A549 (cell line): Measurements from ENCODE around the gene TRAF4. TPM values are rescaled to one million over a fixed set of nuclear protein-coding genes. Genes with fewer than 3 reads are reported as not detected.
A peak's percentile ranks its signal among the peaks of the same experiment; 100 is the strongest.

Experiments
- ATOH8 ChIP-seq: fragments of 250-450 bp; sonication (Bioruptor Pico); IDR thresholded peaks from 2 replicates; pipeline ENCODE4 v1.5.0; 2020; ENCODE audit warnings: low read depth, mild to moderate bottlenecking, moderate library complexity
- BCL3 ChIP-seq: fragments of >200 bp; sonication (Bioruptor Twin); formaldehyde crosslinking; IDR thresholded peaks from 3 replicates; pipeline ENCODE4 v1.6.1; 2016
- CBX8 ChIP-seq: fragments of 200-600 bp; sonication (generic); IDR thresholded peaks from 2 replicates; pipeline ENCODE4 v1.6.1; 2016
- CEBPB ChIP-seq, 2 experiments: fragments of >200 bp in 1 of 2; sonication (Bioruptor Twin) in 1 of 2; formaldehyde crosslinking in 1 of 2; IDR thresholded peaks; 2 replicates each; pipeline ENCODE4 v1.6.1; 2012 to 2016
- CHD2 ChIP-seq: fragments of 150-350 bp; IDR thresholded peaks from 2 replicates; pipeline ENCODE4 v1.6.1; 2014; ENCODE audit warnings: low read length; ENCODE audit not compliant: partially characterized antibody
- CHD4 ChIP-seq: fragments of 200-600 bp; sonication (generic); IDR thresholded peaks from 2 replicates; pipeline ENCODE4 v1.6.1; 2016; ENCODE audit warnings: antibody characterized with exemption, mild to moderate bottlenecking, borderline replicate concordance
- E2F6 ChIP-seq: IDR thresholded peaks from 2 replicates; pipeline ENCODE4 v1.6.1; 2012; ENCODE audit warnings: low read depth, borderline replicate concordance
- ELK1 ChIP-seq: fragments of 150-350 bp; IDR thresholded peaks from 2 replicates; pipeline ENCODE4 v1.6.1; 2014; ENCODE audit warnings: low read depth, mild to moderate bottlenecking, low read length
- ESRRA ChIP-seq: fragments of 150-350 bp; IDR thresholded peaks from 2 replicates; pipeline ENCODE4 v1.6.1; 2014; ENCODE audit warnings: mild to moderate bottlenecking, low read length, borderline replicate concordance
- FOSL2 ChIP-seq, 2 experiments: fragments of 450-650 bp in 1 of 2; fragments of >200 bp in 1 of 2; sonication (Bioruptor Twin) in 1 of 2; formaldehyde crosslinking; IDR thresholded peaks; 2 replicates each; pipeline versions ENCODE4 v1.5.0 to v1.6.1; 2016 to 2020; ENCODE audit warnings: mild to moderate bottlenecking in 1 of 2, moderate library complexity in 1 of 2
- FOXS1 ChIP-seq: fragments of 250-450 bp; sonication (Bioruptor Pico); IDR thresholded peaks from 2 replicates; pipeline ENCODE4 v1.5.0; 2020; ENCODE audit warnings: mild to moderate bottlenecking, moderate library complexity
- HDAC2 ChIP-seq: fragments of 200-600 bp; sonication (generic); IDR thresholded peaks from 2 replicates; pipeline ENCODE4 v1.6.1; 2016
- JUNB ChIP-seq: fragments of >200 bp; sonication (Bioruptor Twin); formaldehyde crosslinking; IDR thresholded peaks from 2 replicates; pipeline ENCODE4 v1.6.1; 2016
- KDM1A ChIP-seq: fragments of 200-600 bp; sonication (generic); IDR thresholded peaks from 2 replicates; pipeline ENCODE4 v1.6.1; 2016; ENCODE audit warnings: low read depth, mild to moderate bottlenecking
- KDM5A ChIP-seq: fragments of 200-600 bp; sonication (generic); IDR thresholded peaks from 2 replicates; pipeline ENCODE4 v1.6.1; 2016; ENCODE audit warnings: antibody characterized with exemption, mild to moderate bottlenecking
- MAX ChIP-seq: IDR thresholded peaks from 2 replicates; pipeline ENCODE4 v1.6.1; 2012
- MAZ ChIP-seq: fragments of 150-350 bp; IDR thresholded peaks from 2 replicates; pipeline ENCODE4 v1.6.1; 2014; ENCODE audit warnings: antibody characterized with exemption, low read depth, low read length, borderline replicate concordance
- NFE2L2 ChIP-seq: fragments of 150-350 bp; conservative IDR thresholded peaks from 2 replicates; pipeline ENCODE4 v1.6.1; 2014; ENCODE audit warnings: low read length
- NR3C1 ChIP-seq: fragments of >200 bp; sonication (Bioruptor Twin); formaldehyde crosslinking; IDR thresholded peaks from 3 replicates; pipeline ENCODE4 v1.6.1; 2017
- PBX3 ChIP-seq: IDR thresholded peaks from 2 replicates; pipeline ENCODE4 v1.6.1; 2012
- PHF8 ChIP-seq: fragments of 200-600 bp; sonication (generic); IDR thresholded peaks from 2 replicates; pipeline ENCODE4 v1.6.1; 2016; ENCODE audit warnings: low read depth, mild to moderate bottlenecking, antibody characterized with exemption, moderate library complexity, borderline replicate concordance
- RCOR1 ChIP-seq: fragments of 150-350 bp; IDR thresholded peaks from 2 replicates; pipeline ENCODE4 v1.6.1; 2014; ENCODE audit warnings: antibody characterized with exemption, low read length, low read depth
- RFX5 ChIP-seq: fragments of 450-650 bp; IDR thresholded peaks from 2 replicates; pipeline ENCODE4 v1.7.1; 2014; ENCODE audit warnings: antibody characterized with exemption, mild to moderate bottlenecking, moderate library complexity
- SMC3 ChIP-seq: fragments of >200 bp; sonication (Bioruptor Twin); formaldehyde crosslinking; IDR thresholded peaks from 3 replicates; pipeline ENCODE4 v1.6.1; 2018; ENCODE audit warnings: inconsistent platforms
- SREBF2 ChIP-seq: fragments of 450-650 bp; IDR thresholded peaks from 2 replicates; pipeline ENCODE4 v1.6.1; 2014; ENCODE audit warnings: mild to moderate bottlenecking, moderate library complexity
- TFCP2L1 ChIP-seq: fragments of 250-450 bp; sonication (Bioruptor Pico); IDR thresholded peaks from 2 replicates; pipeline ENCODE4 v1.5.0; 2021; ENCODE audit warnings: mild to moderate bottlenecking
- TP53 ChIP-seq: fragments of 250-450 bp; sonication (Bioruptor Pico); IDR thresholded peaks from 2 replicates; pipeline ENCODE4 v1.5.0; 2021; ENCODE audit warnings: mild to moderate bottlenecking, moderate library complexity
- ZC3H11A ChIP-seq: fragments of 450-650 bp; IDR thresholded peaks from 2 replicates; pipeline ENCODE4 v1.6.1; 2014; ENCODE audit warnings: antibody characterized with exemption, mild to moderate bottlenecking
- ZNF302 ChIP-seq: fragments of 250-450 bp; sonication (Bioruptor Pico); IDR thresholded peaks from 2 replicates; pipeline ENCODE4 v1.9.0; 2021; ENCODE audit warnings: inconsistent platforms, mild to moderate bottlenecking, moderate library complexity
- ZSCAN20 ChIP-seq: fragments of 250-450 bp; sonication (Bioruptor Pico); IDR thresholded peaks from 2 replicates; pipeline ENCODE4 v1.8.0; 2022; ENCODE audit warnings: mild to moderate bottlenecking, moderate library complexity
- polyA plus RNA-seq, 4 experiments: library from polyadenylated mRNA; depleted of rRNA in 3 of 4; stranded (reverse); fragments of >200 nt; fragmentation: RNase III in 1 of 4; extraction: RNeasy Plus Mini Kit Qiagen cat#74134 plus additional on column Dnase treatment in 1 of 4; gene quantifications; 2 replicates in 3 of 4; 3 replicates in 1 of 4; pipeline ENCODE4 v1.2.3, GENCODE V29; 2011 to 2017

TRAF4 gene
- polyA plus RNA-seq, 2 of the 4 experiments (the other 2 are of a cell fraction) = 64.0 to 65.0 TPM

GRCh38 chr17:28743243-28744103, at the start of gene TRAF4 (continued):
- TF ChIP-seq RFX5 (no peak; the same call in none of the 2 replicates), ZC3H11A (no peak), PHF8 (no peak), MAZ (0 out of 2 replicates have a peak, but pooled peaks have one; percentile 27), HDAC2 (0 out of 2 replicates have a peak, but pooled peaks have one; percentile 41), CBX8 (no peak), ESRRA (0 out of 2 replicates have a peak, but pooled peaks have one; percentile 47), E2F6 (peak; percentile 20), ATOH8 (no peak), RCOR1 (no peak), CHD2 (no peak), NR3C1 (no peak), KDM1A (no peak), SREBF2 (no peak), TP53 (CRISPR knock-in tag) (no peak), MAX (peak; percentile 69; the same call in 1 of the 2 replicates), NFE2L2 (no peak), ZSCAN20 (CRISPR knock-in tag) (no peak), CEBPB (IDR thresholded peaks at IDR 0.05) (no peak), ELK1 (no peak), FOSL2 (IDR thresholded peaks at IDR 0.05) (no peak), FOSL2 (CRISPR knock-in tag; IDR thresholded peaks at IDR 0.05) (no peak), ZNF302 (no peak), SMC3 (0 out of 3 replicates have a peak, but pooled peaks have one; percentile 7), PBX3 (peak; percentile 31), TFCP2L1 (CRISPR knock-in tag) (0 out of 2 replicates have a peak, but pooled peaks have one; percentile 27), FOXS1 (CRISPR knock-in tag) (no peak), JUNB (no peak), BCL3 (peak; percentile 96), CHD4 (no peak), KDM5A (no peak)
